KMS-11 (cell line): ENCODE data around the gene TSEN34.

Source experiments
- H2AFZ ChIP-seq: fragments of 200-600 bp; sonication (generic); 2 replicates; pipeline ENCODE4 v1.6.1; 2016; ENCODE audit warnings: antibody characterized with exemption, mixed run types, low read depth
- H3K27ac ChIP-seq: fragments of 200-600 bp; sonication (generic); 2 replicates; pipeline ENCODE4 v1.6.1; 2016; ENCODE audit warnings: mild to moderate bottlenecking, mixed run types
- H3K27me3 ChIP-seq: fragments of 200-600 bp; sonication (generic); 2 replicates; pipeline ENCODE4 v1.6.1; 2017; ENCODE audit warnings: mild to moderate bottlenecking, low read depth, mixed run types, moderate library complexity; ENCODE audit not compliant: insufficient read depth
- H3K36me3 ChIP-seq: fragments of 200-600 bp; sonication (generic); 2 replicates; pipeline ENCODE4 v1.6.1; 2017; ENCODE audit warnings: mild to moderate bottlenecking, mixed run types; ENCODE audit not compliant: insufficient read depth
- H3K4me1 ChIP-seq: fragments of 200-600 bp; sonication (generic); 2 replicates; pipeline ENCODE4 v1.6.1; 2016; ENCODE audit warnings: mild to moderate bottlenecking, low read depth, mixed run types; ENCODE audit not compliant: poor library complexity, severe bottlenecking
- H3K4me2 ChIP-seq: fragments of 200-600 bp; sonication (generic); 2 replicates; pipeline ENCODE4 v1.7.0; 2016; ENCODE audit warnings: mild to moderate bottlenecking, mixed run types
- H3K4me3 ChIP-seq: fragments of 200-600 bp; sonication (generic); IDR thresholded peaks from 2 replicates; pipeline ENCODE4 v1.6.1; 2017; ENCODE audit warnings: low read depth, low read length, mixed read lengths; ENCODE audit not compliant: insufficient read depth
- H3K79me2 ChIP-seq: fragments of 200-600 bp; sonication (generic); 2 replicates; pipeline ENCODE4 v1.6.1; 2016; ENCODE audit warnings: low read depth, mixed run types; ENCODE audit not compliant: insufficient read depth
- H3K9ac ChIP-seq: fragments of 200-600 bp; sonication (generic); 2 replicates; pipeline ENCODE4 v1.6.1; 2016; ENCODE audit warnings: mild to moderate bottlenecking, mixed run types
- H4K20me1 ChIP-seq: fragments of 200-600 bp; sonication (generic); 2 replicates; pipeline ENCODE4 v1.6.1; 2016; ENCODE audit warnings: mild to moderate bottlenecking, mixed run types; ENCODE audit not compliant: insufficient read depth
- CTCF ChIP-seq: fragments of 200-600 bp; sonication (generic); conservative IDR thresholded peaks from 2 replicates; pipeline ENCODE4 v1.6.1; 2017; ENCODE audit warnings: low read depth, mild to moderate bottlenecking, antibody characterized with exemption, low read length, moderate library complexity, mixed read lengths

TSEN34 gene

DNA sequence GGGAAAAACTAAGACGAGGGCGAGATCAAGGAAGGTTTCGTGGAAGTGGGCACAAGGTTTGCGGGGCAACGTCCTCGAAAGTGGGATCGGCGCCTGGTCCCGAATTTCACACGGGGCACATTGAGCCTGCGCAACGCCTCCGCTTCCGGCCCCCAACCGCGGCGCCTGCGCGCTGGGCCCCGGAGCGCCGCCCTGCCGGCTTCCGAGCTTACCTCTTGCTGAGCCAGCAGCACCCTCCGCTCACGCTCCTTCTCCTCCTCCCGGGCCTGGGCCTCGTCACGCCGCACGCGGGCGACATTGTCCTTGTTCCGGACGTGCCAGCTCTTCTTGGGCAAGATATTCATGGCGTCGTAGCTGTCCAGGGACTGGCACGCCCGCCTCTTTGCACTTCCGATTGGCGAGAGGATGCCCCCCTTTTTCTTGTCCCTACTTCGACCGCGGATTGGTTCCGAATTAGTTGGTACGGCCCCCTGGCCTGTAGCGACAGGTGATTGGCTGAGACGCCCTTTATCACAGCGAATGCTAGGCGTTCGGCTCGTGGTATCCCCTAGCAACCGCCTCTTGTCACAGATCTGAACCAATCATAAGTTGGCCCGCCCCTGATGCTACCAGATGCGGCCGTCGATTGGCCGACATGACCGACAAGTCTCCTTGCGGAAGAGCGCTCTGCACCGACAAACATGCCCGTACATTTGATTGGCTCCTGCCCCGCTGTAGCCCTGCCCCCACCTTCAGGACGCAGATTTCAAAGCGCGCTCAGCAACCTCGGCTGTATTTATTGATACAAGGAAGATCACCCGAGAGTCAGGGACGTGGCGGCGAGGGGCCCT is 31.5 kb upstream of the TSEN34 start, which contains the start of gene LENG1:
LENG1 (minus strand) TSS at position 370 of the 830 bp plus-strand sequence; CDS start at position 344, 26 bp downstream.
- TF ChIP-seq CTCF: 0 out of 2 replicates have a peak, but pooled peaks have one; percentile 37
- peaks cover 13% of the 10 kb centered on the region; the same call in 1 of the 2 replicates for H3K79me2 ChIP-seq
- no peaks in the 10 kb centered on the region; the same call in 1 of the 2 replicates for H3K27me3 ChIP-seq
- H3K4me2 ChIP-seq: peak within 1 kb of the TSS; percentile 97
- H3K27ac ChIP-seq: peak within 1 kb of the TSS; percentile 57
- H3K4me1 ChIP-seq: peaks cover 32% of the 10 kb centered on the region
- H3K9ac ChIP-seq: peak within 1 kb of the TSS; percentile 65
- H4K20me1 ChIP-seq: no peaks in the 10 kb centered on the region
- H3K4me3 ChIP-seq: no peak within 1 kb of the TSS
- H2AFZ ChIP-seq: peak within 1 kb of the TSS; percentile 52
- H3K36me3 ChIP-seq: no peaks in the 10 kb centered on the region

DNA sequence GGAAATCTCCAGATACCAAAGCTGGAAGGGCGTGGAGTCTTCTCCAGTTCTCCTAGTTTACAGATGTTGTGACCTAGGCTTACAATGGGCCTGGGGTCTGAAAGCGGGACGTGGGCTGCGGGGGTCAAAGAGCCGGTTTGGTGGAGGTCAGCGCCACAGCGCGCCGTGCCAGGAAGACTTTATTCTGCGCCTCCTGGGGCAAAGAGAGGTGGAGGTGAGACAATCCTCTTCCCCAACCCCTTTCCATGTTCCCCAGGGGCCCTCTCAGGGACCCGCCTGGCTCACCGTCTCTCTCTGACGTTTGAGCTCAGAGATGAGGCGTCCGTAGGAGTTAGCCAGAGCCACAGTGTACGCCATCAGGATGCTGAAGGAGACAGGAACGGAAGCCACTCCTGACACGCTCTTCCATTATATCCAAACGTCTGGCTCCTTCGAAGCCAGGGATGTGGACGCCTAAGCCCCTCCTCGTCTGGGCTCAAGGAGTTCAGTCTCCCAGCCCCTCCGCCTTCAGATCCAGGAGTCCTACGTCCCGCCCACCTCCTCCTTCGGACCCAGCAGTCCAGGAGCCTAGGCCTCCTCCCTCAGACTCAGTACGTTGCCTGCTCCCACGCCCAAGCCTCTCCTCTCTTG is 30.8 kb upstream of the TSEN34 start:
- peak overlapping the region; percentile 52 for H2AFZ ChIP-seq
- H3K79me2 ChIP-seq: peaks cover 13% of the 10 kb centered on the region; the same call in 1 of the 2 replicates
- H3K9ac ChIP-seq: peak overlapping the region; percentile 65
- H3K4me3 ChIP-seq: no peak overlapping the region
- H3K27me3 ChIP-seq: peaks cover 6% of the 10 kb centered on the region
- peak overlapping the region; percentile 35 for H3K4me2 ChIP-seq
- H3K27ac ChIP-seq: peak overlapping the region; percentile 55; the same call in 1 of the 2 replicates
- no peaks in the 10 kb centered on the region for H4K20me1 ChIP-seq
- no peak for TF ChIP-seq CTCF
- no peaks in the 10 kb centered on the region for H3K36me3 ChIP-seq
- peaks cover 32% of the 10 kb centered on the region for H3K4me1 ChIP-seq

- Histone ChIP-seq H3K27ac (no peak overlapping the region), H2AFZ (peak overlapping the region; percentile 52; the same call in 1 of the 2 replicates), H4K20me1 (no peaks in the 10 kb centered on the region), H3K27me3 (peaks cover 11% of the 10 kb centered on the region), H3K4me3 (no peak overlapping the region), H3K4me2 (peak overlapping the region; percentile 35; the same call in 1 of the 2 replicates), H3K9ac (no peak overlapping the region; the same call in 1 of the 2 replicates), H3K36me3 (no peaks in the 10 kb centered on the region), H3K4me1 (peaks cover 32% of the 10 kb centered on the region), H3K79me2 (peaks cover 13% of the 10 kb centered on the region; the same call in 1 of the 2 replicates)
- TF ChIP-seq CTCF: no peak
Observed at GRCh38 chr19:54160854-54161253, 30.3 kb upstream of the TSEN34 start.

- no peak overlapping the region for H3K4me3 ChIP-seq
- peaks cover 13% of the 10 kb centered on the region; the same call in 1 of the 2 replicates for H3K79me2 ChIP-seq
- peak overlapping the region; percentile 63; the same call in 1 of the 2 replicates for H2AFZ ChIP-seq
- peaks cover 32% of the 10 kb centered on the region for H3K4me1 ChIP-seq
- H3K4me2 ChIP-seq: peak overlapping the region; percentile 72
- no peaks in the 10 kb centered on the region for H4K20me1 ChIP-seq
- H3K9ac ChIP-seq: no peak overlapping the region
- peaks cover 21% of the 10 kb centered on the region for H3K27me3 ChIP-seq
- H3K36me3 ChIP-seq: no peaks in the 10 kb centered on the region
- H3K27ac ChIP-seq: no peak overlapping the region
- TF ChIP-seq CTCF: no peak
Observed at GRCh38 chr19:54162241-54162805, 28.8 kb upstream of the TSEN34 start.
